Mucosa of descending colon (tissue), 3 donors: ENCODE results near the gene NIT1. TPM values are rescaled to one million over a fixed set of nuclear protein-coding genes. Genes with fewer than 3 reads are reported as not detected.

ENCODE experiments used
- ATAC-seq: fragments of 200-7000 bp; cut with Tn5 transposase; one replicate; pipeline ENCODE4 v1.9.1; 2020; ENCODE audit warnings: mild to moderate bottlenecking, moderate library complexity
- DNase-seq, 3 donors: peaks; one replicate each; pipeline ENCODE4 v3.0.0-alpha.2; 2020
- H3K36me3 ChIP-seq: fragments of 200-600 bp; one replicate; pipeline ENCODE4 v1.8.0; 2021; ENCODE audit warnings: low read depth, mild to moderate bottlenecking
- H3K4me1 ChIP-seq: fragments of 200-600 bp; one replicate; pipeline ENCODE4 v1.8.0; 2021; ENCODE audit warnings: low read depth, mild to moderate bottlenecking
- H3K4me3 ChIP-seq: fragments of 200-600 bp; one replicate; pipeline ENCODE4 v1.8.0; 2021; ENCODE audit warnings: mild to moderate bottlenecking
- H3K9me3 ChIP-seq: fragments of 200-600 bp; one replicate; pipeline ENCODE4 v1.8.0; 2021; ENCODE audit warnings: mild to moderate bottlenecking
- CTCF ChIP-seq: fragments of 200-600 bp; IDR thresholded peaks from one replicate; pipeline ENCODE4 v1.8.0; 2022; ENCODE audit warnings: antibody characterized with exemption, mild to moderate bottlenecking
- intact Hi-C, 2 donors: fragments of 100-400 bp; cut with DNase I in 1 of 2; cut with micrococcal nuclease in 1 of 2; formaldehyde crosslinking; loops; one replicate each; pipeline versions ENCODE4 v1.11.0 to v1.11.1; 2022; cut with DNase I, micrococcal nuclease
- total RNA-seq, 3 donors: library from RNA; stranded (reverse); fragmentation: NEBNext Ultra II Directional in 2 of 3; extraction: Animal tissue kit (Norgen Biotek cat#: 25700) in 2 of 3; gene quantifications; one replicate each; pipeline versions ENCODE4 v1.2.1 to v1.2.4, GENCODE V29; 2021 to 2023
- donor health status: DM: no; HTN: no; CAD: no; lungs with moderate emphysema.
- donor health status: DM: no; HTN: no; CAD: no.
- donor health status: DM: no; HTN: yes; CAD: no.

The NIT1 gene
- total RNA-seq, 3 donors from 2014 or later, result 56.7 to 79.7 (median 62.8) TPM

- no peak overlapping the region for H3K4me3 ChIP-seq
- H3K9me3 ChIP-seq, result no peaks in the 10 kb centered on the region
- no peaks in the 10 kb centered on the region for H3K36me3 ChIP-seq
- no peak for TF ChIP-seq CTCF
- ATAC-seq (no peak), DNase-seq (no peak)
- intact Hi-C loops, result loop anchor here in 1 of 2 donors (10.0 kb wide), 1 partner anchor 96 kb away; no protein-coding TSS in a partner anchor
- H3K4me1 ChIP-seq, result peaks cover 9% of the 10 kb centered on the region
Measured at GRCh38 chr1:161091093-161091492, 26.8 kb upstream of the NIT1 start.

- no peak for TF ChIP-seq CTCF
- no peak for DNase-seq
- Histone ChIP-seq H3K4me1 (peaks cover 5% of the 10 kb centered on the region), H3K9me3 (no peaks in the 10 kb centered on the region), H3K36me3 (no peaks in the 10 kb centered on the region), H3K4me3 (no peak overlapping the region)
- ATAC-seq, result no peak
- intact Hi-C loops, result loop anchor here in 1 of 2 donors (10.0 kb wide), 1 partner anchor 97 kb away; no protein-coding TSS in a partner anchor
Measured at GRCh38 chr1:161091796-161092507, 26.0 kb upstream of the NIT1 start.

- intact Hi-C loops, result loop anchor here in 1 of 2 donors (10.0 kb wide), 1 partner anchor 98 kb away; no protein-coding TSS in a partner anchor
- no peaks in the 10 kb centered on the region for H3K36me3 ChIP-seq
- H3K4me3 ChIP-seq, result no peak overlapping the region
- ATAC-seq (no peak), DNase-seq (no peak)
- TF ChIP-seq CTCF, result no peak
- H3K4me1 ChIP-seq, result peaks cover 5% of the 10 kb centered on the region
- no peaks in the 10 kb centered on the region for H3K9me3 ChIP-seq
Measured at GRCh38 chr1:161092621-161093028, 25.3 kb upstream of the NIT1 start.

- ATAC-seq (no peak), DNase-seq (no peak)
- Histone ChIP-seq H3K9me3 (no peaks in the 10 kb centered on the region), H3K4me3 (no peak overlapping the region), H3K36me3 (no peaks in the 10 kb centered on the region), H3K4me1 (peaks cover 5% of the 10 kb centered on the region)
- TF ChIP-seq CTCF, result no peak
- intact Hi-C loops, result loop anchor here in 1 of 2 donors (10.0 kb wide), 1 partner anchor 100 kb away; no protein-coding TSS in a partner anchor
Measured at GRCh38 chr1:161094481-161094880, 23.4 kb upstream of the NIT1 start.

- intact Hi-C loops, result loop anchor here (5.0 to 10.0 kb wide), 3 partner anchors 48 to 100 kb away; partner anchors contain the start of gene USF1 (in 1 of the 2)
- TF ChIP-seq CTCF, result no peak
- Histone ChIP-seq H3K9me3 (no peaks in the 10 kb centered on the region), H3K4me1 (no peaks in the 10 kb centered on the region), H3K36me3 (no peaks in the 10 kb centered on the region), H3K4me3 (no peak overlapping the region)
- ATAC-seq (no peak), DNase-seq (no peak)
Measured at GRCh38 chr1:161095230-161095629, 22.7 kb upstream of the NIT1 start.
